Progenitor cell of endocrine pancreas (in vitro differentiated cells): ENCODE results near the gene PTPRK. TPM values are rescaled to one million over a fixed set of nuclear protein-coding genes. Genes with fewer than 3 reads are reported as not detected.

Experiments used
- DNase-seq: peaks from one replicate; pipeline ENCODE4 v3.0.0; 2021; ENCODE audit warnings: low spot score; ENCODE audit not compliant: unreplicated experiment
- H3K27ac Mint-ChIP-seq: 2 replicates; pipeline ENCODE4 v1.8.0; 2021; ENCODE audit warnings: mild to moderate bottlenecking, moderate library complexity, mixed read lengths
- H3K27me3 Mint-ChIP-seq: 2 replicates; pipeline ENCODE4 v1.8.0; 2021; ENCODE audit warnings: mixed read lengths
- H3K36me3 Mint-ChIP-seq: 2 replicates; pipeline ENCODE4 v1.8.0; 2022; ENCODE audit warnings: mixed read lengths; ENCODE audit not compliant: insufficient read depth
- H3K4me1 Mint-ChIP-seq: 2 replicates; pipeline ENCODE4 v1.8.0; 2021; ENCODE audit warnings: low read depth, mixed read lengths
- H3K4me3 Mint-ChIP-seq: 2 replicates; pipeline ENCODE4 v1.8.0; 2021; ENCODE audit warnings: low read depth, mild to moderate bottlenecking, moderate library complexity, mixed read lengths
- H3K9me3 Mint-ChIP-seq: 2 replicates; pipeline ENCODE4 v1.8.0; 2021; ENCODE audit warnings: low read depth, mixed read lengths
- total RNA-seq: library from RNA; stranded (reverse); gene quantifications from 2 replicates; pipeline ENCODE4 v1.2.1, GENCODE V29; 2021
- TF ChIP-seq, protein P1 (sequence below): fragments of 200-600 bp; sonication (generic); IDR thresholded peaks from one replicate; pipeline ENCODE4 v1.5.0; 2021; ENCODE audit warnings: antibody characterized with exemption, mild to moderate bottlenecking; ENCODE audit not compliant: unreplicated experiment

Gene PTPRK
- total RNA-seq, 1 donor from 2014 or later: 86.2 TPM

- Mint-ChIP-seq H3K36me3 (peaks cover 42% of the 10 kb centered on the region), H3K4me1 (no peaks in the 10 kb centered on the region), H3K4me3 (no peak overlapping the region), H3K27ac (no peak overlapping the region), H3K27me3 (no peaks in the 10 kb centered on the region), H3K9me3 (peaks cover 38% of the 10 kb centered on the region)
- TF ChIP-seq, protein P1, sequence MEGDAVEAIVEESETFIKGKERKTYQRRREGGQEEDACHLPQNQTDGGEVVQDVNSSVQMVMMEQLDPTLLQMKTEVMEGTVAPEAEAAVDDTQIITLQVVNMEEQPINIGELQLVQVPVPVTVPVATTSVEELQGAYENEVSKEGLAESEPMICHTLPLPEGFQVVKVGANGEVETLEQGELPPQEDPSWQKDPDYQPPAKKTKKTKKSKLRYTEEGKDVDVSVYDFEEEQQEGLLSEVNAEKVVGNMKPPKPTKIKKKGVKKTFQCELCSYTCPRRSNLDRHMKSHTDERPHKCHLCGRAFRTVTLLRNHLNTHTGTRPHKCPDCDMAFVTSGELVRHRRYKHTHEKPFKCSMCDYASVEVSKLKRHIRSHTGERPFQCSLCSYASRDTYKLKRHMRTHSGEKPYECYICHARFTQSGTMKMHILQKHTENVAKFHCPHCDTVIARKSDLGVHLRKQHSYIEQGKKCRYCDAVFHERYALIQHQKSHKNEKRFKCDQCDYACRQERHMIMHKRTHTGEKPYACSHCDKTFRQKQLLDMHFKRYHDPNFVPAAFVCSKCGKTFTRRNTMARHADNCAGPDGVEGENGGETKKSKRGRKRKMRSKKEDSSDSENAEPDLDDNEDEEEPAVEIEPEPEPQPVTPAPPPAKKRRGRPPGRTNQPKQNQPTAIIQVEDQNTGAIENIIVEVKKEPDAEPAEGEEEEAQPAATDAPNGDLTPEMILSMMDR: no peak
- DNase-seq: no peak
These were observed 143.4 kb downstream of the PTPRK start for GRCh38 chr6:128376952-128377503.

GRCh38 chr6:128371136-128371535 lies 149.3 kb downstream of the PTPRK start:
- H3K4me3 Mint-ChIP-seq: no peak overlapping the region

GRCh38 chr6:128370072-128370471 lies 150.3 kb downstream of the PTPRK start:
- TF ChIP-seq, protein P1: no peak
- Mint-ChIP-seq H3K4me3 (no peak overlapping the region), H3K36me3 (peaks cover 15% of the 10 kb centered on the region), H3K4me1 (peaks cover 31% of the 10 kb centered on the region), H3K9me3 (peaks cover 14% of the 10 kb centered on the region), H3K27ac (no peak overlapping the region), H3K27me3 (no peaks in the 10 kb centered on the region)
- DNase-seq: no peak

More at GRCh38 chr6:128371136-128371535, 149.3 kb downstream of the PTPRK start:
- H3K27me3 Mint-ChIP-seq: no peaks in the 10 kb centered on the region
- no peak overlapping the region for H3K27ac Mint-ChIP-seq
- H3K4me1 Mint-ChIP-seq: peaks cover 21% of the 10 kb centered on the region
- peaks cover 25% of the 10 kb centered on the region for H3K36me3 Mint-ChIP-seq
- DNase-seq: no peak
- peaks cover 25% of the 10 kb centered on the region for H3K9me3 Mint-ChIP-seq
- TF ChIP-seq, protein P1: no peak

DNA sequence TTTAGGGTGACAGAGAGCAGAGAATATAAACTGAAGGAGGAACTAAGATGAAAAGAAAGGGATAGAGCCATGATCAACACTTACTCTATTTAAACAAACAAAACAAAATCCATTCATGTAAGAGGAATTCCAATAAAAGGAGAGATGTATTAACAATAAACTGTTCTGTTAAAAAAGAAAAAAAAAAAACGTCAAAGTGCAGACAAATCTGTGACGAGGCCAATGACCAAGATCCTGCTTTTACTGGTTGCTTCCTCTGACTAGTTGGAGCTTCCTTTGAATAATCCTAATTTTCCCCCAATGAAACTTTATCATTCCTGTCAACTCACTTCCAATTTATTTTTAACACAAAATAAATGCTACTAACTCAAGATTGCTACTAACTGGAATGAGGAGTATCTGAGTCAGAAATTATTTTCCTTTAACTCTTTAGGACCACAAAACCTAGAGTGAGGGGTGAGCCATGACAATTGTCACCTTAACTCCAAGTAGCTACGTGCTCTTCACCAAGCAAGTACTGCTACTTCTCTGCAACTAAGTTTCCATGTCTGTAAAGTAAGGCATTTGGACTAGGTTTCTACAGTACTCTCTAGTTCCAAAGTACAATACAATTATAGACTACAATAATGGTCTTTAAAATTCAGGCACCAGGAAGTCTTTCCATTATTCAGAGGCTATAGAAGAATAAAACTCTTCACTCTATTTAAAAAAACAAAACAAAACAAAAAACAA lies 152.0 kb downstream of the PTPRK start:
- Mint-ChIP-seq H3K4me3 (no peak overlapping the region), H3K9me3 (peaks cover 2% of the 10 kb centered on the region), H3K27ac (no peak overlapping the region), H3K27me3 (no peaks in the 10 kb centered on the region), H3K36me3 (peaks cover 4% of the 10 kb centered on the region), H3K4me1 (peaks cover 38% of the 10 kb centered on the region)
- TF ChIP-seq, protein P1: no peak
- no peak for DNase-seq

DNA sequence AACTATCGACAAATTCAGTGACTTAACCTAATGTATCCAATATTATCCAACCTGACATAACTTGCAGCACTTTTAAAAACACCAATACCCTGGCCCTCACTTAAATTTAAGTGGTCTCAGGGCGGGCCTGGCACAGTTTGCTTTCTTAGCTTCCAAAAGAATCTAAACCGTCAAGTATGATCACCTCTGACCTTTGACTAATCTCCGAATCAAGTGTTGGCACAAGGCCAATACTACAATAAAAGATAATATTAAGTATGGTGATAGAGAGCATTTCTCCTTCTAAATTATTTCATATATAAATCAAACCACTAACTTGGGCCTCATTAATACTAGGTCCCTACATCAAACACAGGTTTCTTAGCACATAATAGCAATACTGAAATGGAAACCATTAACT lies 153.0 kb downstream of the PTPRK start:
- TF ChIP-seq, protein P1: no peak
- no peak for DNase-seq
- Mint-ChIP-seq H3K4me1 (peaks cover 38% of the 10 kb centered on the region), H3K27me3 (no peaks in the 10 kb centered on the region), H3K4me3 (no peak overlapping the region), H3K27ac (no peak overlapping the region), H3K36me3 (peaks cover 4% of the 10 kb centered on the region), H3K9me3 (peaks cover 2% of the 10 kb centered on the region)
